Right renal pelvis (tissue), 4 donors: ENCODE data around the gene HOXA13. TPM values are rescaled to one million over a fixed set of nuclear protein-coding genes. Genes with fewer than 3 reads are reported as not detected.
A peak's percentile ranks its signal among the peaks of the same experiment; 100 is the strongest.

Source experiments
- DNase-seq, 4 donors: peaks; one replicate each; pipeline ENCODE4 v3.0.0-alpha.2; 2013; ENCODE audit warnings: low read depth in 4 of 4, low spot score in 3 of 4, missing footprints in 1 of 4
- polyA plus RNA-seq, 4 donors: library from polyadenylated mRNA; unstranded; fragments of 120-200 nt; gene quantifications; one replicate each; pipeline ENCODE4 v1.2.1, GENCODE V29; 2013; ENCODE audit not compliant: insufficient read length in 4 of 4

HOXA13 gene
- polyA plus RNA-seq, 4 donors, result 0.01 to 0.06 TPM; not detected in 2

DNA sequence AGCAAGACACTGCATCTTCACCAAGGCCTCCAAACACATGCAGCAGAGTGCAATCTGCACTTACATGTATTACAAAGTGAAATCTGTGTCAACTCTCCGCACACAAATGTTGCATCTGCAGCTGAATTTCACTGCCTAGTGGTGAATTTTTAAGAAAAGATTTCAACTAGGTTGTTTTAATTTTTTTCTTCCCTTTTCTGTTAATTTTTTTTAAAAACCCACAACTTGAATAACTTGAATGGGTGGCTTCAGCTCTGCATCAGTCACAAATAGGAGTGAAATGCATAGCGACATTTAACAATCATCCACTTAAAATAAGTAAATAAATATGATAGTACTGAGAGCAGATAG, 5.9 kb downstream of the HOXA13 start:
- no peak for DNase-seq

DNA sequence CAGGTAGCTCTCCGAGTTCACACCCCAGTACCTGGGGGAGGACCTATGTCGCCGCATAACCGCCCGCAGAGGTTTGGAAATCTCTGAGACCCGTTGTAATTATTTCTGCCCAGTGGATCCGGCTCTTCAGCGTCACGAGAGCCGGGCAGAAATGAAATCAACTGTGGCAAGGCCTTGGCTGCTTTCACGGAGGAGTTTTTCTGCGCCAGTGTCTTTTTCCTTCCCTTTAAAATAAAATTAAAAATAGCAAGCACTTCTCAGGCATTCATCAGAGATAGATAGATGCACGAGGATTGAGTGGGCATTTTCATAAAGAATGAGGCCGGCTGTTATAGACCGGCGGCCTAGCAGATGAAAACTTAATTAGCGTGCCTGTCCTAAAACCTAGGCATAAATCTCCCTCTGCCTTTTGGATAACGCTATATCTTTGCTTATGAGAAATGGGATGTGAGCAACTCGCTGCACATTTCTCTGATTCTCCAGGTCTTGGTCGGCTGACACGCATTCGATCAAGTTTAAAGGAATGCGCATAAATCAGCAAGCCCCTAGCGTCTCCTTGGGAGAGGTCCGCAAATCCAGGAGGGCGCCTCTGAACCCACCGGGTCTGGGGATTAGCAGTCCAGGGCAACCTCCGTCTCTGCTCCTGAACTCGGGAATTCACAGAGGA, 6.4 kb downstream of the HOXA13 start:
- no peak for DNase-seq

- no peak for DNase-seq
Observed at GRCh38 chr7:27192546-27193334, 7.2 kb downstream of the HOXA13 start.

DNA sequence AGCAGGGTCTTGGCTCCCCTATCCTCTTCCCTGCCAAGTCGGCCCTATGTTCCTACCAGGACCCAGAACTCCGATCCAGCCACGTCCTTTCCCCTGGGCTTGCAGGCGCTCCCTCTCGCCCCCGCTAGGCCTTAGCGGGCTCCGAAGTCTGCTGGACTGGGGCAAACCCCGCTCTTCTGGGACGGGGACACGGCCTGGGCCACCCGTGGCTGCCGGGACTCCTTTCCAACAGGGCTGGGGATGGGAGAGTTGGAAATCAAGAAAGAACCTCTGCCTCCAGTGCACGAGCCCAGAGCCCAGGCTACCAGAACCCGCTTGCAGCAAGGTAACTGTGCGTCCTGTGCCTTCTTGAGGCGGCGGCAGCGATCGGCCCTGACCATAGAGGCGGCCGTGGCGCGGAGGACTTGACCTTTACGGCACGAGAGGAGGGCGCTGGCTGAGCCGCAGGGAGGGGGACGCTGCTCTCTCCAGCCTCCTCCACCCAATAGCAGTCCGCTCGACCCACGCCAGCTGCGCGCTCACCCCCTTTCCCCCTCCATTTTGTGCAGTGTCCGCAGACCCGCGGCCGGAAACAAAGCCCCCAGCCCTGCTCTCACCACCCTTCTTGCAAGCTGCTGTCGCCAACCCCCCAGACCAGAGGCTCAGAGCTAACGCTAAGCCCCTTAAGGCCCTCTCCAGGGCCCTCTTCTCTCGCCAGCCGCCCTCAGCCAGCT, 7.9 kb downstream of the HOXA13 start:
- no peak for DNase-seq

DNA sequence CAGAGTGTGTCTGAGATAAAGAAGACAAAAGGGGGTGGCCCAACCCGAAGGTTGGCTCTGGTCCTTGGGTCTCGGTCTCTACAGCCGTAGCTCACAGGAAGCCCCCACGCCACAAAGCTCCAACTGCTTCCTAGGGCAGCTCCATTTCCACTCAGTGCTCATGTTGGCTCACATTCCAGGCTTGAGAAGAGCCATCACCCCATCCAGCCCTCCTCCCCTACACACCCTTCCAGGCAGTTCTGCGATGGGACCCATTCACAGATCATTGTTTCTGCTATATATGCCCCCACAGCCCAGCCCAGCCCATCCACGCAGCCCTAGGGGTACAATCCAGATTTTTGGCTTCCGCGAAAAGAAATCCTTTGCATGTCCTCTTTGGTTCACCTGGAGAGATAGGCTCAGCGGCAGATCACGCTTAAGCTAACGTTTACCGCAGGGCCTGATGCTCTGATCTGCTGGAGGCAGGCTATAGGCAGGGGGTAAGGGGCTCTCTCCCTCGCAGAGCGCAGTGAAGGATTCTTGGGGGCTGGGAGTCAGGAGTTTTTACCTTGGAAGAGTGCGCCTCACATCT, 8.6 kb downstream of the HOXA13 start:
- no peak for DNase-seq

DNA sequence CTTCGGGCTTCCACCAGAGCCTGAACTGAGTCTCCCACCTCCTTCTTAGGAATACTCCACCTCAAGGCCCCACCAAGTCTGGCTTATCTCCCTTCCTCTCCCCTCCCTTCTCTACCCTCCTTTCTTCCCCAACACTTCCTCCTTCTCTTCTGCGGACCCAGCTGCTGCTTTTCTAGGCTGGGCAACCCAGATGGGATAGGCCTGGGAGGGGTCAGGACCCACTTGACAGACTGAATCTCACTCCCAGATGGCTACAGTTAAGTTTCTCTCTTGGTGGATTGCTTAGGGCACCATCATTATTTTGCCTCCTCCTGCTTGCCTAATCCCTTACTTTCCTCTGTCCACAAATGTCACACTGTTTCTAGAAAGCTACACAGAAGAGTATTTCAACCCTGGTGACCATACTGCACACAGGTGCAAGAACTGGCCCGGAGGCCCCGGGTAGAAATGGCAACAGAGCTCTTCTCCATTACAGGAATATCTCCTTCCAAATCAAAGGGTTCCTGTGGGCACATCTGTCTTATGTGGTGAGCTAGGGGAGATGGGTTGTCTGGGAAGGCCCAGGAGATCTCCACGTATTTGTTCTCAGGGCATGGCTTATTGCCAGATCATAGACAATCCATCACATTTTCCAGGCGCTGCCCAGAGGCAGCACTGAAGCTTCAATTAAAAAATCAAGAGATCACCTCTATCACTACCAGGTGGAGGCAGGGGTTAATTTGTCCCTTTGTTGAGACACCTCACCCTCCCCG, 9.7 kb downstream of the HOXA13 start:
- DNase-seq, result no peak

DNA sequence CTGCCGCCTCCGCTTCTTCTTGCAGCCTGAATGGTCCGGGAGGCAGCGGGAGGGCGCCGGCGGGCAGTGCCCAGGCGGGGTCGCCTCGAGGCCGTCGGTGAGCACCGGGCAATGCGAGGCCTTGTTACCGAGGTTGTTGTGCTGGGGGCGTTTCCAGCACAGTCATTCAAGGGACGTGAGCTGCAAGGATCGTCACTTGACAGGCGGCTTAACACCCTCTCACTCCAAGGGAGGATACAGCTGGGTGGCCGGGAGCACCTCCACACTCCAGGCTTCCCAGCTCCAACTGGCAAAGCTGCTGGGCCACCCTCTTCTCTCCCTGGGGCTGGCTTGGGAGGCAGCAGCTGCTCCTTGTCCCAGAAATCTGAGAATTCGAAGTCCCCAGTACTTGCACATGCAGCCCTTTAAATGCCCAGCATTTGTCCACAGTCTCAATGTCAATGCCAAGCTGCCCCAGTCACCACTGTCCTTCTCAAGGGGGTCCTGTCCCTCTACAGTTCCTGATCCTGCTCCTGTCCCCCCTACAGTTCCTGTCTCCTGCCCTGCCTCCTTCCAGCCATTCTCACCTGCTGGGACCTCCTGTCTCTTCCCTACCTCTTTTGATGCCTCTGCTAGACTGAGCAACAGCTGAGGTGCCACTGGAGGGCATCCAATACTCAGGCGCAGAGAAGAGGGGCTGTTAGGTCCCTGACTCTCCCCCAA, 10.4 kb downstream of the HOXA13 start:
- no peak for DNase-seq

DNA sequence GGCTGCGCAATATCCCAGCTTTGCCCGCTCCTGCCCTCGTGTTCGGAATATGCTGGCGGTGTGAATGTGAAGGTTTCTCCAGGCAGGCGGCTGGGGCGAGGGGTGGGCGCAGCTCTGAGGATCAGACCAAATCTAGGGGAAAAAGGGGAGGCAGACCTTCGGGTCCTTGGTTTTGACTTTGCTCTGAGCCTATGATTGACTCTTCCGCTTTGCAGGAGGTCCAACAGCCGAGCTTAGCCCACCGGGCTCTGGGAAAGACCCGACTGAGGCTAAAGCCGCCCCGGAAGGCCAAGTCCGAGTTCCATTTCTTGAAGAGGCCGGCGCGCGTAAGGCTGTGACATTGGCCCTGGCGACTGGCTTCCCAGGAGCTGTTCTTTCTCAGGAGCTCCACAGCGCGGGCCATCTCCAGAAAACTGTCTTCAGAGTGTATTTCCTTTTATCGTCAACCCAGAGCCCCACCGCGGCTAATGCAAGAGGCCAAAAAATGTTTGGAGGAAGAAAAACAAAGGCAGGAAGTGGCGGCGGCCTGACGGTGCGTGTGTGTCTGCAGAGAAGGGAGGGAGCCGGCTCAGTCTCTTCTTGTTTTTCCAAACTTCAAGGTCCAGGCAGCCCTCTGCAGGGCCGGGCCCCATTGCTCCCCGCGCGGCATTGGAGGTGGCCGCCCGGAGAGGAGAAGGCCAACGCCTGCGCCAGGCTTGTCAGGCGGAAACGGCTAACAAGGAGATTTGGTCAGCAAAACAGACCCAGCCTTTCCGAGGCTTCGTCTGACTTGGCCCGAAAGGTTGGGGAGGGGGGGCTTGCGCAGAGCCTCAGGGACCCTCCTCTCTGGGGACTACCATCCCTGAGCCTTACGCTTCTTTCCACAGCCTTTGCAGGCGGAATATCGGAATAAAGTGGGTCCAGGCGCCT, 11.3 kb downstream of the HOXA13 start:
- DNase-seq, result no peak

GRCh38 chr7:27187475-27188385, 12.2 kb downstream of the HOXA13 start:
- DNase-seq, result no peak

- no peak for DNase-seq
Observed at GRCh38 chr7:27186668-27187474, 13.0 kb downstream of the HOXA13 start.

DNA sequence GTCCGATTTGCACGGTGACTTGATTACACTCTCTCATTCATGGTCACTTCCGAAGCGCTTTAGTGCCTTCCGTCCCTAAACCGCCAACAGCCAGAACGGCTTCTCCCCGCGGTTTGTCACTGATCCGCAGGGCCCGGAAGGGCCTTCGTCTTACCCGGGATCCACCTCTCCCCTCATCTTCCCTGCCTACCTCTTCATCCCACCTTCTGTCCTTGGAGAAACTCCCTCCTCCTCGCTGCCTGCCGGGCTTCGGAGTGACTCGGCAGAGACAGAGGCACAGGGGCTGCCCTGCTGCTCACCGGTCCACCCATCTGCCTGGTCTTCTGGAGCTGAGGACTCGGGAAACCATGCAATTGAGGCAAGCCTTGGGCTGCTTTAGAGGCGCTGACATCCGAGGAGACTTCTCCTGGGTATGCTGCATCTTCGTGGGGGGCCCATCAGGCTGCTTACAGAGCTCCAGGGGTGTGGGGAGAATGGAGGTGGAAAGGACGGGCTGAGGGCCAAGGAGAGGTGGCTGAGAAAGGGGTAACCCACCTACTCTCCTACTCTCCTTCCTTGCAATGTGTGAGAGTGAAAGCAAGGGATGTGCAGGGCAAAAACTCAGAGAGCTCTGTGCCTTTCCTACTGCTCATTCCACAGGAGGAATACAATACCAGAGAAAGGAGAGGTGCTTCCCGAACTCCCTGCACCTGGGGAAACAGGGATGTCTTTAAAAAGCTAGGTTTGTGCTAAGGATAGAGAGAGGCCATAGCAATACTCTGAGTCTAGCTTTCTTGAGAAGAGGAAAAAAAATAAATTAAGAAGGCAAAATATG, 13.8 kb downstream of the HOXA13 start:
- DNase-seq, result no peak

DNA sequence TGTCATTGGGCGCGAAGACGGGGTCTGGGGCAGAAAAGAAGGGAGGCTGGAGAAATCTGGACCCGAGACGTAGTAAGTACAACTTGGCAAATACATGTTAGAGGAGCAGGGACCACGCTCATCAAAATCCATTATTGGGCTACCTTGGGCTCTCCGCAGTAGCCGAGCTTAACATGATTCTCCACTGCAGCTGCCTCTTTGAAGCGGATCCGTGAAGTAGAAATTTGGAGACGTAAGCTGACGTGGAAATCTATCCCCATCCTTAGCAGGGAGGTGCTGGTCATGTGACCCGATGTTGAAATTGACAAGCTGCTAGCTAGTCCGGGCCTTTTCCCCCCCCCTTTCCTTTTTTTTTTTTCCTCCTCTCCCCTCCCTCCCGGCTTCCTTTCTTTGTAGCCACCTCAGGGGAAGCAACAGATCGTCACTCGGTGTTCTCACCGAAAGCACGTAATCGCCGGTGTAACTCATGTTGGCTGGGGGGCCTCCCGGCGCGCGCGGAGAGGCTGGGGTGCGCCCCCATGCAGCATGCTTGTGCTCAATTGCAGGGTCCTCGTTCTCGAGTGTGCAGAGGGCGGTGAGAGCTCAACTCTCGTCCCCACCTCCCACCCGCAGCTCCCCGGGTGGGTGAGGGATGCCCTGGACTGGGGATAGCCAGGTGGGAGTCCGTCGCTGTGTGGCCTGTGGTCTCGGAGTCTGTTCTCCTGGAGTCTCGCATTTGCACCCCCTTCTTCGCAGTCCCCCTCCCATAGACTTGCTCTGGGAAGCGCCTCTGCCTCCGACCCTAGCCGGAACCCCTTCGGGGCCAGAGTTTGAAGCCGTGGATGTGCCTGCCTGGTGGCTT, 14.7 kb downstream of the HOXA13 start, which contains the start of gene HOXA11:
Gene HOXA11 (minus strand): TSS at position 220 of the 841 bp plus-strand sequence. CDS start 88 bp downstream, at position 132.
- peak in 3 of 4 donors; percentile 88 to 95 (median 92) for DNase-seq

DNA sequence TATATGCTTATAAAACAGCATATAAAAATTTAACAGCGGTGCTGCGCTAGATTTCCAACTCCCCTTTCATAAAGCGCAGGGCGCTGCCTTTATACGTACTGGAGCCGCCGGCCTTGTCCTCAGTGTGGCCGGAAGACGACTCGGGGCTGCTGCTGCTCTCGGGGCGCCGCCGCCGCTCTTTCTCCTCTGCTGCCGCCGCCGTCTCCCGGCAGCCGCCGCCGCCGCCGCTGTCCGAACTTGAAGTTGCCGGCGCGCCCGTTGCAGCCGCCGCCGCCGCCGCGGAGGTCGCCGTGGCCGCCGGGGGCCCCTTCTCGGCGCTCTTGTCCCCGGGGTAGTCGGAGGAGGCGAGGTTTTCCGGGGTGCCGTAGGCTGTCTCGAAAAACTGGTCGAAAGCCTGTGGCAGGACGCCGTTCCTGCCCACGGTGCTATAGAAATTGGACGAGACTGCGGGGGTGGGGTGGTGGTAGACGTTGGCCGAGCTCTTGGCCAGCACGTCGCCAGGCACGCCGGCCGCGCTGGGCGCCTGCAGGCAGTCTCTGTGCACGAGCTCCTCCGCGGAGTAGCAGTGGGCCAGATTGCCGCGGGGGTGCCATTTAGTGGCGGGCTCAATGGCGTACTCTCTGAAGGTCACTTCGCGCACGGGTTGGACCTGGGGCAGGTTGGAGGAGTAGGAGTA, 15.4 kb downstream of the HOXA13 start:
- no peak for DNase-seq

- DNase-seq, result no peak
Observed at GRCh38 chr7:27183682-27184336, 16.1 kb downstream of the HOXA13 start.
